HEK293 (cell line): ENCODE data around the gene EXOSC2.

ENCODE experiments used
- CTCF ChIA-PET: fragments of 350-600 bp; formaldehyde crosslinking; extraction: SDS; loops from one replicate; lab custom pipeline; 2021; ENCODE audit warnings: antibody characterized with exemption; lab: Yijun Ruan, JAX
- POLR2A ChIA-PET: fragments of 300-600 bp; formaldehyde crosslinking; extraction: SDS; loops from one replicate; lab custom pipeline; 2020; ENCODE audit warnings: antibody characterized with exemption, inconsistent platforms; lab: Yijun Ruan, JAX
- H3K27ac ChIP-seq: fragments of 200-500 bp; sonication (Bioruptor generic); 2 replicates; pipeline ENCODE4 v1.5.1; 2014; ENCODE audit warnings: low read depth, low read length, control low read depth, inconsistent platforms; ENCODE audit errors: extremely low read depth
- H3K36me3 ChIP-seq, 2 experiments: fragments of 200-500 bp in 1 of 2; sonication (Bioruptor generic) in 1 of 2; 1 replicate in 1 of 2; 2 replicates in 1 of 2; pipeline ENCODE4 v1.5.1; 2014 to 2017; ENCODE audit warnings: inconsistent platforms in 2 of 2, low read length in 2 of 2; ENCODE audit not compliant: control insufficient read depth in 2 of 2, insufficient read depth in 1 of 2
- H3K4me1 ChIP-seq: fragments of 200-500 bp; sonication (Bioruptor generic); 2 replicates; pipeline ENCODE4 v1.5.1; 2014; ENCODE audit warnings: mild to moderate bottlenecking, low read length, inconsistent platforms; ENCODE audit not compliant: control insufficient read depth, insufficient read depth
- H3K4me3 ChIP-seq: 2 replicates; pipeline ENCODE4 v1.5.1; 2011; ENCODE audit warnings: low read depth, mild to moderate bottlenecking, control low read depth, low read length, moderate library complexity
- H3K9me3 ChIP-seq: fragments of 200-500 bp; sonication (Bioruptor generic); 2 replicates; pipeline ENCODE4 v1.5.1; 2014; ENCODE audit warnings: low read depth, low read length, inconsistent platforms; ENCODE audit not compliant: control insufficient read depth, insufficient read depth
- AEBP2 ChIP-seq: fragments of 450-650 bp; formaldehyde crosslinking; IDR thresholded peaks from 2 replicates; pipeline ENCODE4 v1.5.1; 2016; ENCODE audit warnings: missing biosample characterization, missing genetic modification characterization, borderline replicate concordance
- BCL11A ChIP-seq: fragments of 450-650 bp; formaldehyde crosslinking; IDR thresholded peaks from 2 replicates; pipeline ENCODE4 v1.5.1; 2016; ENCODE audit warnings: low read depth, missing biosample characterization, missing genetic modification characterization
- ELK4 ChIP-seq: IDR thresholded peaks from 2 replicates; pipeline ENCODE4 v1.6.1; 2011; ENCODE audit warnings: mild to moderate bottlenecking, low read depth, low read length, borderline replicate concordance
- HIC1 ChIP-seq: fragments of 450-650 bp; formaldehyde crosslinking; IDR thresholded peaks from 2 replicates; pipeline ENCODE4 v1.5.1; 2016; ENCODE audit warnings: missing biosample characterization, missing genetic modification characterization
- HOXA7 ChIP-seq: sonication (generic); formaldehyde crosslinking; IDR thresholded peaks from 2 replicates; pipeline ENCODE4 v1.8.1; 2022; ENCODE audit warnings: missing genetic modification reagents, borderline replicate concordance
- IKZF3 ChIP-seq: fragments of 450-650 bp; IDR thresholded peaks from 2 replicates; pipeline ENCODE4 v1.5.0; 2018; ENCODE audit warnings: missing biosample characterization, mild to moderate bottlenecking, missing genetic modification characterization, moderate library complexity
- KLF1 ChIP-seq: fragments of 450-650 bp; formaldehyde crosslinking; IDR thresholded peaks from 2 replicates; pipeline ENCODE4 v1.5.1; 2016; ENCODE audit warnings: missing biosample characterization, missing genetic modification characterization
- KLF16 ChIP-seq: fragments of 450-650 bp; formaldehyde crosslinking; IDR thresholded peaks from 2 replicates; pipeline ENCODE4 v1.5.1; 2017; ENCODE audit warnings: missing biosample characterization, missing genetic modification characterization
- PBX3 ChIP-seq: sonication (generic); formaldehyde crosslinking; IDR thresholded peaks from 2 replicates; pipeline ENCODE4 v1.8.1; 2022; ENCODE audit warnings: mild to moderate bottlenecking, moderate library complexity, missing genetic modification reagents
- SP2 ChIP-seq: fragments of 450-650 bp; formaldehyde crosslinking; IDR thresholded peaks from 2 replicates; pipeline ENCODE4 v1.5.1; 2016; ENCODE audit warnings: missing biosample characterization, missing genetic modification characterization
- SP3 ChIP-seq: fragments of 450-650 bp; formaldehyde crosslinking; IDR thresholded peaks from 2 replicates; pipeline ENCODE4 v1.5.1; 2016; ENCODE audit warnings: missing biosample characterization, missing genetic modification characterization
- ZBTB17 ChIP-seq: fragments of 450-650 bp; formaldehyde crosslinking; IDR thresholded peaks from 2 replicates; pipeline ENCODE4 v1.5.1; 2016; ENCODE audit warnings: missing biosample characterization, missing genetic modification characterization
- ZNF169 ChIP-seq: fragments of 450-650 bp; formaldehyde crosslinking; IDR thresholded peaks from 2 replicates; pipeline ENCODE4 v1.5.1; 2016; ENCODE audit warnings: missing biosample characterization, missing genetic modification characterization
- ZNF221 ChIP-seq: fragments of 450-650 bp; formaldehyde crosslinking; IDR thresholded peaks from 2 replicates; pipeline ENCODE4 v1.5.1; 2017; ENCODE audit warnings: missing biosample characterization, missing genetic modification characterization, borderline replicate concordance
- ZNF239 ChIP-seq: fragments of 450-650 bp; formaldehyde crosslinking; IDR thresholded peaks from 2 replicates; pipeline ENCODE4 v1.5.1; 2016; ENCODE audit warnings: missing biosample characterization, missing genetic modification characterization
- ZNF280C ChIP-seq: fragments of 450-650 bp; formaldehyde crosslinking; IDR thresholded peaks from 2 replicates; pipeline ENCODE4 v1.5.1; 2016; ENCODE audit warnings: missing biosample characterization, missing genetic modification characterization
- ZNF335 ChIP-seq: fragments of 450-650 bp; formaldehyde crosslinking; conservative IDR thresholded peaks from 2 replicates; pipeline ENCODE4 v1.5.1; 2016; ENCODE audit warnings: missing biosample characterization, missing genetic modification characterization
- ZNF350 ChIP-seq: fragments of 450-650 bp; formaldehyde crosslinking; IDR thresholded peaks from 2 replicates; pipeline ENCODE4 v1.5.0; 2017; ENCODE audit warnings: missing biosample characterization, mild to moderate bottlenecking, missing genetic modification characterization
- ZNF354C ChIP-seq: fragments of 450-650 bp; formaldehyde crosslinking; IDR thresholded peaks from 2 replicates; pipeline ENCODE4 v1.5.1; 2016; ENCODE audit warnings: missing biosample characterization, missing genetic modification characterization, low read depth, borderline replicate concordance
- ZNF366 ChIP-seq: fragments of 450-650 bp; formaldehyde crosslinking; conservative IDR thresholded peaks from 2 replicates; pipeline ENCODE4 v1.5.1; 2016; ENCODE audit warnings: missing biosample characterization, missing genetic modification characterization
- ZNF391 ChIP-seq: fragments of 450-650 bp; formaldehyde crosslinking; IDR thresholded peaks from 2 replicates; pipeline ENCODE4 v1.5.1; 2016; ENCODE audit warnings: low read depth, missing biosample characterization, missing genetic modification characterization, borderline replicate concordance
- ZNF473 ChIP-seq: fragments of 450-650 bp; formaldehyde crosslinking; IDR thresholded peaks from 2 replicates; pipeline ENCODE4 v1.5.1; 2017; ENCODE audit warnings: missing biosample characterization, missing genetic modification characterization
- ZNF518A ChIP-seq: fragments of 450-650 bp; formaldehyde crosslinking; conservative IDR thresholded peaks from 2 replicates; pipeline ENCODE4 v1.5.1; 2016; ENCODE audit warnings: low read depth, missing biosample characterization, missing genetic modification characterization
- ZNF629 ChIP-seq: fragments of 450-650 bp; formaldehyde crosslinking; IDR thresholded peaks from 2 replicates; pipeline ENCODE4 v1.5.1; 2017; ENCODE audit warnings: missing biosample characterization, missing genetic modification characterization

Gene EXOSC2

GRCh38 chr9:130689937-130690700 is 3.5 kb upstream of the EXOSC2 start:
- CTCF ChIA-PET = interaction anchor here (0.6 to 15.8 kb wide), 8 partner anchors 8 to 308 kb away, joined by 3 to 305 read pairs (median 4); no protein-coding TSS in a partner anchor
- POLR2A ChIA-PET = interaction anchor here (0.7 to 1.3 kb wide), 3 partner anchors 9 to 39 kb away, joined by 3 to 5 read pairs (median 3); no protein-coding TSS in a partner anchor
- H3K4me1 ChIP-seq = no peaks in the 10 kb centered on the region
- H3K27ac ChIP-seq = no peak overlapping the region
- H3K4me3 ChIP-seq = no peak overlapping the region
- peaks cover 0 to 3% of the 10 kb centered on the region in 2 experiments; a peak in 2 of 3 replicates for H3K36me3 ChIP-seq
- H3K9me3 ChIP-seq = no peaks in the 10 kb centered on the region
- TF ChIP-seq ZNF221 (tag by site-specific recombination) (no peak), ZBTB17 (peak; percentile 70; the same call in 1 of the 2 replicates), KLF1 (tag by site-specific recombination) (peak; percentile 65), AEBP2 (tag by site-specific recombination) (no peak), HIC1 (tag by site-specific recombination) (no peak), ZNF518A (tag by site-specific recombination) (no peak), SP3 (peak; percentile 46), ELK4 (no peak), ZNF391 (tag by site-specific recombination) (no peak), SP2 (peak; percentile 94), ZNF473 (tag by site-specific recombination) (no peak), ZNF335 (peak; percentile 67), PBX3 (CRISPR knock-in tag) (no peak), KLF16 (tag by site-specific recombination) (no peak), IKZF3 (0 out of 2 replicates have a peak, but pooled peaks have one; percentile 22), ZNF350 (tag by site-specific recombination) (no peak), ZNF354C (no peak), ZNF239 (tag by site-specific recombination) (no peak), BCL11A (tag by site-specific recombination) (no peak), ZNF629 (tag by site-specific recombination) (no peak), ZNF169 (tag by site-specific recombination) (no peak), ZNF366 (tag by site-specific recombination) (no peak), HOXA7 (no peak), ZNF280C (no peak)
